WERI-Rb-1 (cell line): ENCODE data around the gene NTRK2.

Source experiments
- DNase-seq: peaks from one replicate; pipeline ENCODE4 v3.0.0-alpha.2; 2020
- H3K27ac ChIP-seq: fragments of 250-450 bp; sonication (Bioruptor Pico); 2 replicates; pipeline ENCODE4 v1.5.1; 2020; ENCODE audit warnings: mild to moderate bottlenecking, moderate library complexity
- H3K27me3 ChIP-seq: fragments of 250-450 bp; sonication (Bioruptor Pico); 2 replicates; pipeline ENCODE4 v1.5.1; 2021; ENCODE audit warnings: mild to moderate bottlenecking, low read depth, moderate library complexity; ENCODE audit not compliant: insufficient read depth, severe bottlenecking
- H3K36me3 ChIP-seq: fragments of 250-450 bp; sonication (Bioruptor Pico); 2 replicates; pipeline ENCODE4 v1.5.1; 2020; ENCODE audit warnings: mild to moderate bottlenecking, moderate library complexity
- H3K4me3 ChIP-seq: 2 replicates; pipeline ENCODE4 v1.5.1; 2011; ENCODE audit warnings: low read depth, mild to moderate bottlenecking, control low read depth, low read length
- H3K9me3 ChIP-seq: fragments of 250-450 bp; sonication (Bioruptor Pico); 2 replicates; pipeline ENCODE4 v1.5.1; 2021; ENCODE audit warnings: mild to moderate bottlenecking, moderate library complexity; ENCODE audit not compliant: severe bottlenecking
- CTCF ChIP-seq: IDR thresholded peaks from 2 replicates; pipeline ENCODE4 v1.5.1; 2011; ENCODE audit warnings: low read depth, mild to moderate bottlenecking, control low read depth, inconsistent platforms, low read length

Gene NTRK2

DNA sequence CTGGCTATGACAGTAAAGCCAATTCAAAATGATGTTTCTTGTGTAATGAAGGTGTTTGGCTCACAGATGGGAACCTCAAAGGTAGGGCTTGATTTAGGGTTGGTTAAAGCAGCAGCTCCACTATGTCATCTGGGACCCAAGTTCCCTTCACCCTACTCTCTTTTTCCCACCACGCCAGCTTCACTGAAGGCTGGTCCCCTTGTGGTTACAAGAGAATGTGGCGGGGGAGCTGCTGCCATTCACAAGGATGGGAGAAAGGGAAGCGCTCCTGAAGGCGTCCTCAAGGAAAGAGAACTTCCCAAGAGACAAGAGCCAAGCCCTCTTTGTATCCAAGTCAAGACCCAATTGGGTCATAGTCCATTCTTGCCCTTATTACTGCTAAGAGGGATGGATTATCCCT lies 72.7 kb downstream of the NTRK2 start:
- no peak for DNase-seq
- H3K4me3 ChIP-seq, result no peak overlapping the region
- H3K27me3 ChIP-seq, result peaks cover 66% of the 10 kb centered on the region
- TF ChIP-seq CTCF, result no peak
- H3K36me3 ChIP-seq, result no peaks in the 10 kb centered on the region
- no peaks in the 10 kb centered on the region for H3K9me3 ChIP-seq
- no peak overlapping the region for H3K27ac ChIP-seq

DNA sequence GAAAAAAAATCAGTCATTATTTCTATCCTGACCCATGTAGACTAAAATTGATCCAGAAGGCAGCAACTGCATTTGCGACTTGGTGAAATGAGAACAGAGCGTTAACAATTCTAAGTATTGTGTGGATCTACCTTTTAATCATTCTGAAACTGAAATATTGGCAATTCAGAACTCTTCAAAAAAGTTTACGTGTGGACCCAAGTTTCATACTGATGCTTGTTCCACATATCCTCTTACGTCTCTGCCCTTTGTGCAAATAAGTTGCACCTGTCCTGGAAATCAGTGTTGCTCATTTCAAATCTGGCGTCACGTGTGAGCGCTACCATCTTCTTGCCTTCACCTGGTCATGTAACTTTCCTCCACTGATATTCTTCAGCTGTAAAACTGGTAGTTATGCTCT lies 74.7 kb downstream of the NTRK2 start:
- no peaks in the 10 kb centered on the region for H3K9me3 ChIP-seq
- no peak for TF ChIP-seq CTCF
- no peak for DNase-seq
- H3K36me3 ChIP-seq, result no peaks in the 10 kb centered on the region
- peaks cover 69% of the 10 kb centered on the region for H3K27me3 ChIP-seq
- no peak overlapping the region for H3K27ac ChIP-seq
- H3K4me3 ChIP-seq, result no peak overlapping the region

GRCh38 chr9:84744726-84745125 lies 75.2 kb downstream of the NTRK2 start:
- no peaks in the 10 kb centered on the region for H3K36me3 ChIP-seq
- no peak for TF ChIP-seq CTCF
- no peak overlapping the region for H3K27ac ChIP-seq
- no peak for DNase-seq
- H3K27me3 ChIP-seq, result peaks cover 69% of the 10 kb centered on the region
- H3K9me3 ChIP-seq, result no peaks in the 10 kb centered on the region
- no peak overlapping the region for H3K4me3 ChIP-seq

DNA sequence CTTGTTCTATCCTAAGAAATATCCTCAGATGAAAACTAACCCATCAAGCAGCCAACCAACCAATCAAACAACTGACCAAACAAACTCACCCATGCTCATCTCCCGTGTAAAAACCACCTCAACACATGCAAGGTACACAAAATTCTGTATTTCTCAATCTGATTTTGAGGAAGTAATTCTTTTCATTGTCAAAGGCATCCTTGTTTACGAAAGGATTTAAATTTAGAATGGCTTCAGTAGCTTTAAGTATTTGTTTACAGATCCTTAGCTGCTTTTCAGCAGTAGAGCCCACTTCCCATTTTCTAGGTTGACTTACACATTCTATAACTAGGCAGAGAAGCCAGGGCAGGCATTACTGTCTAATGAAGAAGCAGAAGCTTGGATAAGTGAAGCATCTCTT lies 78.6 kb downstream of the NTRK2 start:
- DNase-seq, result no peak
- Histone ChIP-seq H3K27me3 (peaks cover 72% of the 10 kb centered on the region), H3K27ac (no peak overlapping the region), H3K9me3 (no peaks in the 10 kb centered on the region), H3K4me3 (no peak overlapping the region), H3K36me3 (no peaks in the 10 kb centered on the region)
- no peak for TF ChIP-seq CTCF

DNA sequence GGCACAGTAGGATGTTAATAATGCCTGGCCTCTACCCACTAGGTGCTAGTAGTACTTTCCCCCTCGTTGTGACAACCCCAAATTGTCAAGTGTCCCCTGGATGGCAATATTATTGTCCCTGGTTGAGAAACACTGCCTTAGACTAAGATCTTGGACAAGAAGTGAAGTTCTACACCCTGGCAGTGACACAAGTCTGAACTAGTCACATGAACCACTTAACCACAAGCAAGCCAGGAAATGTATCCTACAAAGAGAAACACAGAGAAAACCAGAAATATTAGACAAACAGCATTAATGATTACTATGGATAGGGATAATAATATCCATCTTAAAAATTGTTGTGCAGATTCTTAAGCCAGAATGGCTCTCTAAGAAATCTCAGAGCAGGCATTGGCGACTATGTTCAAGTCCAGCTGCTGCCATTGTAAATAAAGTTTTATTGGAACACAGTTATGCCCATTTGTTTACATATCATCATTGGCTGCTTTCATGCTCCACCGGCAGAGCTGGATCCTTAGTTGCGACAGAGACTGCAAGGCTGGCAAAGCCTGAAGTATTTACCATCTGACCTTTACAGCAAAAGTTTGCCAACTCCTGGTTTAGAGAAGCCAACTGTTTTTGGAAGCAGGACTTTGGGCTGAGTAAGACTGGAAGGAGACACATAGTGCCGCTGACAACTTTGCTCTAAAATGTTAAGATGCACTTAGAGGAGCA lies 80.8 kb downstream of the NTRK2 start:
- Histone ChIP-seq H3K9me3 (no peaks in the 10 kb centered on the region), H3K4me3 (no peak overlapping the region), H3K27me3 (peaks cover 66% of the 10 kb centered on the region), H3K27ac (no peak overlapping the region), H3K36me3 (no peaks in the 10 kb centered on the region)
- TF ChIP-seq CTCF, result no peak
- no peak for DNase-seq

DNA sequence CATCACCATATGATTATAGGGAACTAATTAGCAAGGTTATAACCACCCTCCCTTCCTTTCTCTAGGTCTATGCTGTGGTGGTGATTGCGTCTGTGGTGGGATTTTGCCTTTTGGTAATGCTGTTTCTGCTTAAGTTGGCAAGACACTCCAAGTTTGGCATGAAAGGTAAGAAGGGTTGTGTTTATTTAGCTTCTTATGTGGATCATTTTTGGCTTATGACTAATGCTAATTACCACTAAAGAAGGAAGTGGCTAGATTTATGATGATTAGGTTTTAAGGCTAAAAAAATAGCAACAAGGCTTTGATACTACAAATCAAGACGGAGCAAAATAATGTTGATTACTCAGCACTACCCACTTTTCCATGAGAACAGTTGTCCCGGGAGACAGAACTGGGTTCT lies 82.4 kb downstream of the NTRK2 start:
- no peak for DNase-seq
- Histone ChIP-seq H3K9me3 (no peaks in the 10 kb centered on the region), H3K27ac (no peak overlapping the region), H3K27me3 (peaks cover 66% of the 10 kb centered on the region), H3K4me3 (no peak overlapping the region), H3K36me3 (no peaks in the 10 kb centered on the region)
- no peak for TF ChIP-seq CTCF
